Adipocyte (in vitro differentiated cells): ENCODE measurements around the gene MYO15A.

ENCODE experiments used
- DNase-seq: peaks from one replicate; pipeline ENCODE4 v3.0.0-alpha.2; 2015; ENCODE audit warnings: low read depth
- H3K27me3 ChIP-seq: replicated peaks from 2 replicates; pipeline ENCODE4 v1.7.0; 2013; ENCODE audit warnings: mild to moderate bottlenecking, low read length, moderate library complexity; ENCODE audit not compliant: control insufficient read depth, insufficient read depth
- H3K36me3 ChIP-seq: 2 replicates; pipeline ENCODE4 v1.7.0; 2013; ENCODE audit warnings: low read length, mild to moderate bottlenecking, moderate library complexity; ENCODE audit not compliant: control insufficient read depth, insufficient read depth, severe bottlenecking
- H3K4me1 ChIP-seq: 2 replicates; pipeline ENCODE4 v1.7.0; 2013; ENCODE audit warnings: mild to moderate bottlenecking, low read length, moderate library complexity; ENCODE audit not compliant: control insufficient read depth, insufficient read depth
- H3K4me3 ChIP-seq: 2 replicates; pipeline ENCODE4 v1.7.0; 2013; ENCODE audit warnings: mild to moderate bottlenecking, low read length, moderate library complexity
- H3K9ac ChIP-seq: 2 replicates; pipeline ENCODE4 v1.7.0; 2013; ENCODE audit warnings: mild to moderate bottlenecking, low read length, moderate library complexity
- H3K9me3 ChIP-seq: 2 replicates; pipeline ENCODE4 v1.7.0; 2013; ENCODE audit warnings: mild to moderate bottlenecking, low read length, moderate library complexity; ENCODE audit not compliant: control insufficient read depth

The MYO15A gene

DNA sequence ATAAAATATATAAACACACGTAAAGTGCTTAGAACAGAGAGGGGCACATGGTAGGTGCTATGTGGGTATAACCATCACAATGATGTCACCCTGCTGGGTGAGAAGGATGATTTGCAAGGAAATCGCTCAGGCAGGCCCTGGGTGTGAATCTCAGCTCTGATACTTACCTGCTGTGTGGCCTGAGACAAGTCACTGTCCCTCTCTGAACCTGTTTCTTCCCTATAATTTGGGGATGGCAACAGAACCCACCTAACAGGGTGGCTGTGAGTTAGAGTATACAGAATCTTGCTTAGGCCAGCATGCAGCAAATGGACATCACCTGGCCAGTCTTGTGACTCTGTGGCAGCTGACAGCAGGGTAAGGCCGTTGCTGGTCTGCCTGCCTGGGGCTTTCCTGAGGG is 38.4 kb downstream of the MYO15A start:
- Histone ChIP-seq H3K27me3 (no peaks in the 10 kb centered on the region), H3K4me3 (no peak overlapping the region), H3K4me1 (no peaks in the 10 kb centered on the region)

GRCh38 chr17:18148586-18148985 is 40.0 kb downstream of the MYO15A start:
- no peaks in the 10 kb centered on the region for H3K27me3 ChIP-seq
- H3K4me3 ChIP-seq, result no peak overlapping the region
- no peaks in the 10 kb centered on the region for H3K9me3 ChIP-seq
- H3K4me1 ChIP-seq, result no peaks in the 10 kb centered on the region
- DNase-seq, result no peak
- H3K9ac ChIP-seq, result no peak overlapping the region
- H3K36me3 ChIP-seq, result no peaks in the 10 kb centered on the region

More for the DNA sequence above, 38.4 kb downstream of the MYO15A start:
- DNase-seq, result no peak
- Histone ChIP-seq H3K9me3 (no peaks in the 10 kb centered on the region), H3K9ac (no peak overlapping the region), H3K36me3 (no peaks in the 10 kb centered on the region)

DNA sequence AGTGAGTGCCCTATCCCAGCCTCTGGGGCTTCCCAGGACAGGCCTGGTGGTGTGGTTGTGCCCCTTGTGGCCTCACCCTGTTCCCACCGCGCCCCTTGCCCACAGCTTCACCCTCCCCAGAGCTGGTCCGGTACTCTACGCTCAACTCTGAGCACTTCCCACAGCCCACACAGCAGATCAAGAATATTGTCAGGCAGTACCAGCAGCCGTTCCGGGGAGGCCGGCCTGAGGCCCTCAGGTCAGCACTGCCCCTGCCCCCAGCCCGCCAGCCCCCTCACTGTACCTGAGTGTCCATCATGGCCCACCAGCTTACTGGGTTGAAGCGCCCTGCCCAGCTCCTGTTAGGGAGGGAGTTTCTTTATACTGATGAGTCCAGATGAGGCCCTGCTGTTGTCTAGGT is 42.7 kb downstream of the MYO15A start:
- no peak for DNase-seq
- Histone ChIP-seq H3K9ac (no peak overlapping the region), H3K36me3 (no peaks in the 10 kb centered on the region), H3K4me3 (no peak overlapping the region), H3K4me1 (no peaks in the 10 kb centered on the region), H3K9me3 (no peaks in the 10 kb centered on the region), H3K27me3 (no peaks in the 10 kb centered on the region)

DNA sequence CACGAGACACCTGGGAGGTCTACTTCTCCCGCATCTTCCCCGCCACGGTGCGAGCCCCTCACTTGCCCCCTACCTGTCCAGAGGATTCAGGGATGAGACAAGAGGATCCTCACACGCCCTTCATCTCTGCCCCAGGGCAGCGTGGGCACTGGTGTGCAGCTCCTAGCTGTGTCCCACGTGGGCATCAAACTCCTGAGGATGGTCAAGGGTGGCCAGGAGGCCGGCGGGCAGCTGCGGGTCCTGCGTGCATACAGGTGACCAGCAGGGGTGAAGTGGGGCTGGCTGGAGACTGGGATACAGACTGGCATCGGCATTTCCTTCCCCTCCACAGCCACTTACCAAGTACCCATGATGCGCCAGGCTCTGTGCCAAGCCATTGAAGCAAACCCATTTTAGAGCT is 46.6 kb downstream of the MYO15A start:
- Histone ChIP-seq H3K9me3 (no peaks in the 10 kb centered on the region), H3K27me3 (no peaks in the 10 kb centered on the region), H3K4me1 (peaks cover 7% of the 10 kb centered on the region), H3K4me3 (no peak overlapping the region), H3K36me3 (no peaks in the 10 kb centered on the region), H3K9ac (no peak overlapping the region)
- no peak for DNase-seq

GRCh38 chr17:18156171-18156975 is 47.8 kb downstream of the MYO15A start:
- no peaks in the 10 kb centered on the region for H3K9me3 ChIP-seq
- no peak overlapping the region for H3K4me3 ChIP-seq
- peaks cover 13% of the 10 kb centered on the region for H3K4me1 ChIP-seq
- no peaks in the 10 kb centered on the region for H3K27me3 ChIP-seq
- no peaks in the 10 kb centered on the region for H3K36me3 ChIP-seq
- no peak overlapping the region for H3K9ac ChIP-seq
- DNase-seq, result no peak

GRCh38 chr17:18156976-18157280 is 48.4 kb downstream of the MYO15A start:
- H3K27me3 ChIP-seq, result no peaks in the 10 kb centered on the region
- H3K9ac ChIP-seq, result no peak overlapping the region
- H3K9me3 ChIP-seq, result no peaks in the 10 kb centered on the region
- H3K36me3 ChIP-seq, result no peaks in the 10 kb centered on the region
- H3K4me3 ChIP-seq, result no peak overlapping the region
- no peak for DNase-seq
- H3K4me1 ChIP-seq, result peaks cover 14% of the 10 kb centered on the region

DNA sequence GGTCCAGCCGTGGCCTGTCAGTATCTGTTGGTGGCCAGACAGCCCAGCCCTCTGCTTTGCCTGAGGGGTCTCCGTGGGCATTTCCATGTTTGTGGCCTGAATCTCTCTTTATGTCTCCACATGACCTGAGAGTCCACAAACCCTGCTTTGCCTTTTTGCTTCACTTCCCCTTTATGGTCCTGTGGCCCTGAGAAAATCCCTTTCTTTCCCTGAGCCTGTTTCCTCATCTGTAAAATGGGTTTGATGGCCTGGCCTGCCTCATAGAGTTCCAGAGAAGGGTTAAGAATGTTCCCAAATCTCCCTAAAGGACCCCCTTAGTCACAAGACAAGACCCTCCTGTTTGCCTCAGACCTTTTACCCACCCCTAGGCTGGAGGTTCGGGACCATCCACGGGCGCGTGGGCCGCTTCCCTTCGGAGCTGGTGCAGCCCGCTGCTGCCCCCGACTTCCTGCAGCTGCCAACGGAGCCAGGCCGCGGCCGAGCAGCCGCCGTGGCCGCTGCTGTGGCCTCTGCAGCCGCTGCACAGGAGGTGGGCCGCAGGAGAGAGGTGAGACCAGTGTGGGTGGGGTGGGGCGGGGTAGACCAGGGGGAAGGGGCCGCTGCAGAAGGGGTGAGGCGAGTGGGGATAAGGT is 48.9 kb downstream of the MYO15A start:
- no peaks in the 10 kb centered on the region for H3K27me3 ChIP-seq
- peaks cover 14% of the 10 kb centered on the region for H3K4me1 ChIP-seq
- no peaks in the 10 kb centered on the region for H3K36me3 ChIP-seq
- DNase-seq, result no peak
- H3K9ac ChIP-seq, result no peak overlapping the region
- no peak overlapping the region for H3K4me3 ChIP-seq
- H3K9me3 ChIP-seq, result no peaks in the 10 kb centered on the region

- H3K9me3 ChIP-seq, result no peaks in the 10 kb centered on the region
- peak overlapping the region; percentile 69 for H3K4me3 ChIP-seq
- peak overlapping the region; percentile 48 for H3K9ac ChIP-seq
- H3K27me3 ChIP-seq, result no peaks in the 10 kb centered on the region
- peak; percentile 68 for DNase-seq
- no peaks in the 10 kb centered on the region for H3K36me3 ChIP-seq
- H3K4me1 ChIP-seq, result peaks cover 14% of the 10 kb centered on the region
These were observed 49.6 kb downstream of the MYO15A start for GRCh38 chr17:18158022-18158600.

GRCh38 chr17:18159551-18160120 is 51.1 kb downstream of the MYO15A start:
- Histone ChIP-seq H3K9me3 (no peaks in the 10 kb centered on the region), H3K4me1 (peaks cover 14% of the 10 kb centered on the region), H3K4me3 (no peak overlapping the region), H3K9ac (no peak overlapping the region), H3K36me3 (no peaks in the 10 kb centered on the region), H3K27me3 (no peaks in the 10 kb centered on the region)
- DNase-seq, result no peak

DNA sequence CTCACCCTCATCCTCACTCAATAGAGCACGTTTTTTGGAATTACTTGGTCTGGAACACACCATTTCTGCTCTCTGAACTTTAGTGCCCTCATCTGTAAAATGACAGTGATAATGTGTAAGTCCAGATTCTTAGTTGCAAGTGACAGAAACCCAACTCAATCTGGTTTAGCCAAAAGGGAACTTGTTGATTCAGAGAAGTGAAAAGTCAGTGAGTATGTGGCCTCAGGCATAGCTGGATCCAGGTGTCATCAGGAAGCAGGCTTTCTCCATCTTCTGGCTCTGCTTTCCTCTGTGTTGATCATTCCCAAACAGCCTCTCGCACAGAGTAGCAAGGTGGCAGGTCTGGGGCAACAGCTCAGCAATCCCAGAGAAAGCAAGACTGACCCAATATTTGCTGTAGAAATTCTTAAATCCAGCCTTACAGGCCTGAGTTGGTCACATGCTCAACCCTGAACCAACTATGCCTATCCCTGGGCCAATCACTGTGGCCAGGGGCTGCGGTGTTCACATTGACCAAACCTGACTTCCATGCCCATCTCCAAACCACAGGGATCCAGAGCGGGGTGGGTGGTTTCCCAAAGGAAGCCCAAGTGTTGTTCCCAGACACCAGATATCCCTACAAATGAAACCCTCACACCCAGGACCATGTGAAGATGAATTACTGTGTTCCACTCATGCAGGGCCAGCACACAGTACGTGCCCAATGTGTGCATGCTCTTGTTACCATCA is 51.7 kb downstream of the MYO15A start:
- Histone ChIP-seq H3K9ac (no peak overlapping the region), H3K9me3 (no peaks in the 10 kb centered on the region), H3K27me3 (no peaks in the 10 kb centered on the region), H3K36me3 (no peaks in the 10 kb centered on the region), H3K4me1 (peaks cover 14% of the 10 kb centered on the region), H3K4me3 (no peak overlapping the region)
- DNase-seq, result no peak
